ENCODE results near the gene IRF3.
"Not testable (repeated sequence)": the region's sequence is repeated elsewhere in the genome, so short reads cannot be mapped to it uniquely, and the experiment has no call there.

Gene IRF3

DNA sequence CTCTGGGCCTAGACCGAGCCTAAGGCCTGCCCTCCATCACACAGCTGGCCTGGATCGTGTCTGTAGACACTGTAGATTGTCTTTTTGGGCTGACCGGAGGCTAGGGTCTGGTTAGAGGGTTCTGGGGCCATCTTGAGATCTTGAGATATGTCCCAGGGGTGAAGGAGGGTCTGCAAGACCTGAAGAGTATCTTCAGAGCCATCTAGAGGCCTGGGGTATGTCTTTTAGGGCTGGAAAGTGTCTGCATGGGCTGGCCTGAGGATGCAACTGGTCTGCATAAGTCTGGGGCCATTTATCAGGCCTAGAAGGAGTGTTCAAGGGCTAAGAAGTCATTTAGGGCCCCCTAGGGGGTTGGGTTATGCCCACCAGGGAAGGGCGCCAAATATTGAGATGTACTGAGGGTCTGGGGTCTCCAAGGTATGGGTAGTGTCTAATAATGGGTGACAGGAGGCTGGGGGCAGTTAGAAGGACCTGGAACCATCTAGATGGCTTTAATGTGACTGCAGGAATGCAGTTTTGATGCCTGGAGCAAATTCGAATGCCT is 23.1 kb downstream of the IRF3 start:
- DNase-seq: peak; percentile 35

DNA sequence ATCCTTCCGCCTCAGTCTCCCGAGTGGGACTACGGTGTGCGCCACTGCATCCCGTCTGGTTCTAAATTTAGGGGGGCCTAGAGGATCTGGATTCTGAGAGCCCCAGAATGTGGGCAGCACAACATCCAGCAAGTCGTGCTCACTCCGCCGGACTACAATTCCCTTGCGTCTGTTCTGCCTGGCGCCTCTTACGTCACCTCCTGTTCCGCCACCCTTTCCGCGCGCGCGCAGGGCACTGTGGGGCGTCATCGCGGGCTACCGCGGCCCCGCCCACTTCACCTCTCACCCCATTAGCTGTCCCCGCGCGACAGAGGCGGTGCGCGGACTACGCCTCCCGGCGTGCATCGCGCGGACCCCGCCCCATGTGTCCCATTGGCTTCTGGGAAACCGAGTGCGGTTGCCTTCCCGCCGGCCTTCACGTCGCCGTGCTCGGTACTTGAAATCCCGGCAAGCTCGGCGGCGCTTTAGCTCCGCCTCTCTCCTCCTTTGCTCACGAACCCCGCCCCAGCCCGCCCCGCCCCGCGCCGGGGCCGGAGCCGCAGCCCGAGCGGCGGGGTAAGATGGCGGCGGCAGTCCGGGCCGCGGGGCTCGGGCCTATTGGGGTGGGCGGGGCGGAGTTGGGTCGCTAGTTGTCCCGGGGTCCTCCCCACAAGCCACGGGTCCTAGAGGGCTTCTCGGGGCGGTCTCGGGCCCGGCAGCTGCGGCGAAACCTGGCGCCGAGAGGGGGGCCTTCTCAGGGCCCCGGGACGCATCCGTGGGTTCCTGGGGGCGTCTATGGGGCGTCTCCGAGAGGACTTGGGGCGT is 23.8 kb downstream of the IRF3 start, which contains the start of gene SCAF1:
Gene SCAF1 (plus strand): TSS at position 522 of the 804 bp plus-strand sequence. CDS start 2,818 bp downstream, outside the sequence.
- peak; percentile 100 for DNase-seq

DNA sequence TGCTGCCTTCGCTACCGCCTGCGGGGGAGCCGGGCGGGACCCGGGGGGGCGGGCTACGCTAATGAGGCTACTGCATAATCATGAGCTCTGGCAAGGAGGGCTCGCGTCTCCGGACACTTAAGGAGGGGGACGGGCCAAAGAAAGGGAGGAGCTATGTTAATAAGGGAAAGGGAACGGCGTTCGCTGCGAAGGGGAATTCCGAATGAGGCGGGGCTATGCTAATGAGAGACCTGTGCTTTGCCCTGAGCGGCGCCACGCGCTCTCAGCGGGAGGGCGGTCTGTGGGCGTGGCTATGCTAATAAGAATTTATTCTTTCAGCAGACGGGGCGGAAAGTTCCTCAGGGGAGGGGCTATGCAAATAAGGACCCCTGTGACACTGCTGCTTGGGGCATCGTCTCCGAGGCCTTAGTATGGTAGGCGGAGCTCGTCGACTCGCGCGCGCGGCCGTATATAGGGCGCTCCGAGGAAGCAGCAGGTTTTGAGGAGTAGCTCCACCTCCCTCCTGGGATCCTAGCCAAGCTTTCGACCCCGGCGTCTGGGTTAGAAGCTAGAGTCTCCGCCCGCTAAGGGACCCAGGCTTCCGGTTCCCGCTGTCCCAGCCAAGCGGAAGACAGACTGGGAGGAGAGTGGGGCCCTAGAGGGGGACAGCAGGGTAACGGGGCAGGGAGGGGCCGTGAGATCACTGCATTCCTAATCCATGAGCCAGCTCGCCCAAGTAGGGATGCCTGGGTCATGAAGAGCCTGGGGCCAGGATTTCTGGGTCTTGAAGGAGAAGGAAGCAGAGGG is 25.4 kb downstream of the IRF3 start, which contains the start of gene RRAS:
Gene RRAS (minus strand): TSS at position 31 of the 786 bp plus-strand sequence. CDS start 45 bp downstream, outside the sequence.
- peak; percentile 100 for DNase-seq

DNA sequence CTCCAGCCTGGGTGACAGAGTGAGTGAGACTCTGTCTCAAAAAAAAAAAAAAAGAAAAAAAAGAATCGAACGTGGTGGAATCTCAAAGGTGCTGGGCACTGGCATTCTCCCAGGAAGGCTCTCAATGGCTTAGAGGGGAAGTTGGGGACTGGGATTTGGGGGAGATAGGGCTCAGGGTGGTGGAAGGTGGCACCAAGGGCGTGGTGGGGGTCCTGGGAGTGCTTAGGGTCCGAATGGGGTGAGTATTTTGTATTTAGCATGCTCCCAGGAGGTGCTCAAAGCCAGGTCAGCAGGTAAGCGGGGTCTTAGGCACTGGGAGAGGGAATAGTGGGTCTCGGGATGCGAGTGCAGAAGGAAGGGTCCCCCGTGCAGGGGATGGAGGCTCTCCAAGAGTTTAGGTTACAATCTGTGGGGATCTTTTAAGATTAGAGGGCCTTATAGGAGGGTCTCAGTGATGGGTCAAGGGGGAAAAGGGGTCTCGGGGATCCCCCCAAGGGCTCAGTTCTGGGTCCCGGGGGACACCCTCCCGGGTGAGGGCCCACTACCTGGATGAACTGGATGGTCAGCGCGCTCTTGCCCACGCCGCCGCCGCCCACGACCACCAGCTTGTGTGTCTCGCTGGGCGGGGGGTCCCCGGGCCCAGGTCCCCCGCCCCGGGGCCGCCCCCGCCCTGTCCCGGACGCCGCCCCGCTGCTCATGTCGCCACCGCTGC is 26.1 kb downstream of the IRF3 start:
- DNase-seq: peak; percentile 43

DNA sequence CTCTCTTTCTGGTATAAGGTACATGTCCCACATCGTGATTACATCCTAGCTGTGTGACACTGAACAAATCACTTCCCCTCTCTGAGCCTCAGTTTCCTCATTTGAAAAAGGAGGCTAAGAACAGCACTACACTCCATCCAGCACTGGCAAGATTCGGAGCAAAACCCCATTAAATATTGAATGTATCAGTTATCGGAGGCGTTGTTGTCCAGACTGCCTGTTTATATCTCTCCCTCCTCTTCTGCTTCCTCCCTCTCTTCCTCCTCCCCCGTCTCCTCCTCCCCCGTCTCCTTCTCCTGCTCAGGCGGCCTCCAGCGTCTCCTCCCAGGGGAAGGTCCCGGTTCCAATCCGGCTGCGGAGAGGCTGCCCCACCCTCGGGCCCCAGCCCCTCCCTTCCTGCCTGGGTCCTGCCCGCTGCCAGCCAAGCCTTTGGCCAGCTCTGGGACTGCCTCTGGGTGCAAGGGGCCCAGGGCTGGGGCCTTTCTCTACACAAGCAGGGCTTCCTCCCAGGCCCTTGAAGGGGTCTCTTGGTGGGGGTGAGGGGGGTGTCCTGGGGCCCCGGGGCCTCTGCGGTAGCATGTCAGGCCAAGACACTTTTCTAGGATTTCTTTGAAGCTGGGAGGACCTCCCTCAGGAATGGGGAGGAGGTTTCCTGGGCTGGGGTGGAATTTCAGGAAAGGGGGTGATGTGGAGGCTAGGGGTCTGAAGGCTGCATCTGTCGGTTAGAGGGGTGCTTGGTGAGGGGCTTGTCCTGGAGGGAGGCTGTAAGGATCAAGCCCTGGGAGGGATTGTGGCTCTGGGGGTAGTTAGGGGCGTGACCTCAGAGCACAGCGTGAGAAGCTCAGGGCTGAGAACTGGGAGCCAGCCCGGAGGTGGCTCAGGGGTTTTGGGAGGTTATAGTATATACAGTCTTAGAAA is 27.6 kb downstream of the IRF3 start:
- DNase-seq: peak; percentile 65

DNA sequence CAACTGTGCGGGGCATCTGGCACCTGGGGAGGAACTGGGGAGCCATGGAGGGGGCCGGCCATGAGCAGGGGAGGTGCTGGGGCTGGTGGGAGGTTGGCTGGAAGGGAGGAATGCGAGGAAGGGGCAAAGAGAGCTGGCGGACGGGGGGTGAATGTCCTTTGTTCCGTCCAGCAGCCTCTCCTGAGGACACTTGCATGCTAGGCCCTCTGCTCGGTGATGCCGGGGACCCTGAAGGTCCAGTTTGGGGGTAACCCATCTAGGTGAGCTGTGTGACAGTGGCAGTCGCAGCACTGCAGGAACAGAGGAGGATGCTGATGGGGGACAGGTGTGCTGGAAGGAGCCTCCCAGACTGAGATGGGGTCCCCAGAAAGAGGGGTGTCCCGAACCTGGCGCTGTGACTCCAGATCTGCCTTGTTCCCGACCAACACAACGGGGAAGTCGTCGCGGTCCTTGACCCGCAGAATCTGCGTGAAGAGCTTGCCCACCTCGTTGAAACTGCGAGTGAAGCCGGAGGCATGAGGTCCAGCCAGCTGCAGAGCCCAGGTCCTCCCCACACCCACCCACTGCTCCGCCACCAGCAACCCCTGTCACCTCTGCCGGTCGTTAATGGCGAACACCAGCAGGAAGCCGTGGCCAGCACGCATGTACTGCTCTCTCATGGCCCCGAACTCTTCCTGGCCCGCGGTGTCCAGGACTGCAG is 29.3 kb downstream of the IRF3 start:
- peak; percentile 28 for DNase-seq

DNA sequence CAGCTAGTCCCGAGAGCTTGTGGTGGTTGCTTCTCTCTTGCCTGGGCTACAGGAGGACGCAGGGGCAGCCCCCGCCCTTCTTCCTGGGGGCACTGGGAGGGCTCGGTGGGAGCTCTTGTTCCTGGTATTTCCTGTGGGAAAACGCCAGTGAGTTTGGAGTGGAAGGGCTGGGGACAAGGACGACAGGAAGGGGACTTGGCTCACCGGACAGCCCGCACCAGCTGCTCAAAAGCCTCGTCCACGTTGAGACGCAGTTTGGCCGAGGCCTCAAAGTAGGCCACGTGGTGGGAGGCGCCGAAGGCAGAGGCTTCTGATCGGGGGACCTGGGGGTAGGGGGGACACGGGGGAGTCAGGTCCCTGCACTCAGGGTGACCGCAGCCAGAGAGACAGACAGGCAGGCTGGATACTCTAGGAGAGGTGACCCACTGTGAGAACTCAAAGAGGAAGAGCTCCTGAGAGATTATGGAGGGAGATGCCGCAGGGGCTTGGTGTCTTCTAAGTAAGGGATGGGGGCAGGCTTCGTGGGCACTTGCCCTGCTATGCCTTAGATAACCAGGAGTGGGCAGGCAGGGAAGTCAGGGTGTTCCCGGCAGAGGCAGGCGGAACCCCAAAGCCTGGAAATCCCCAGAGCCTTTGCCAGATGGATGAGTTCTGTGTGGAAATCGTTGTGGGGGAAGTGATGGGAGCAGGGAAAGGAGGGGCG is 30.0 kb downstream of the IRF3 start:
- DNase-seq: peak; percentile 46

DNA sequence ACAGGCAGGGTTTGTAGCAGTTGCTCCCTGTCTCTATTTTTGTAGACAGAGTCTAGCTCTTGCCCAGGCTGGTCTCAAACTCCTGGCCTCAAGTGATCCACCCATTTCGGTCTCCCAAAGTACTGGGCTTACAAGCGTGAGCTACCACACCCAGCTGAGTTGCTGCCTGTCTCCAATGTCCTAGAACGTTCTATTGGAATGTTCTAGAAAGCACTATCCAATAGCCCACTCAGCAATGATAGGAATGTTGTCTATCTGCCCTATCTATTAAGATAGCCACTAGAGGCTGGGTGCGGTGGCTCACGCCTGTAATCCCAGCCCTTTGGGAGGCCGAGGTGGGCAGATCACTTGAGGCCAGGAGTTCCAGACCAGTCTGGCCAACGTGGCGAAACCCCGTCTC is 32.4 kb downstream of the IRF3 start:
- DNase-seq: not testable (repeated sequence)

DNA sequence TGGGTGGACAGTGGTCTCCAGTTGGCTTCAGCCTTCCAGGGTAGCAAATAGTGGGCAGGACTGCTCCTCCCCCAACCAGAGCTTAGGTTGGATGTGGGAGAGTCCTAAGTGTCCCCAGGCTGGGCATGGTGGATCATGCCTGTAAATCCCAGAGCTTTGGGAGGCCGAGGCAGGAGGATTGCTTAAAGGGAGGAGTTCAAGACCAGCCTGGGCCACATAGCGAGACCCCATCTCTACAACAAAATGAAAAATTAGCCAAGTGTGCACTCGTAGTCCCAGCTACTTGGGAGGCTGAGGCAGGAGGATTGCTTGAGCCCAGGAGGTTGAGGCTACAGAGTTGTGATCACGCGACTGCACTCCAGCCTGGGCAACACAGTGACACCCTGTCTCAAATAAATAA is 33.1 kb downstream of the IRF3 start:
- no peak for DNase-seq

DNA sequence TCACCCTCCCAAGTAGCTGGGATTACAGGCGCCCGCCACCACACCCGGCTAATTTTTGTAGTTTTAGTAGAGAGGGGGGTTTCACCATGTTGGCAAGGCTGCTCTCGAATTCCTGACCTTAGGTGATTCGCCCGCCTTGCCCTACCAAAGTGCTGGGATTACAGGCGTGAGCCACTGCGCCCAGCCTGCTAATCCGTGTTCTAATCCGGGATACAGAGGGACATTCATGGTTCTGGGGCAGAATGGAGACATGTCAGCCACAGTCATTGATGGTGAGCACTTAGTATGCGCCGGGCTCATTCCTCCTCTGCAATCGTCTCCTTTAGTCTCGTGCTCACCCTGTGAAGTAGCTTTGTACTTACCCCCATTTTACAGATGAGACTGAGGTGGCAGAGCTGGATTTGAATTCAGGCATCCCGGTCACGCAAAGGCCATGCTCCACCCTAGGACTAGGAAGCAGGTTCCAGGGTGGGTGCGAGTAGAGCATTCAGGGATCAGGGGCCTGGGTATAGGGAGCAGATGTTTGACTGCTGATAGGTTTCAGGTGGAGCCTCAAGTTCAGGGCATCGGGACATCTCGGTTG is 34.0 kb downstream of the IRF3 start:
- DNase-seq: no peak

DNA sequence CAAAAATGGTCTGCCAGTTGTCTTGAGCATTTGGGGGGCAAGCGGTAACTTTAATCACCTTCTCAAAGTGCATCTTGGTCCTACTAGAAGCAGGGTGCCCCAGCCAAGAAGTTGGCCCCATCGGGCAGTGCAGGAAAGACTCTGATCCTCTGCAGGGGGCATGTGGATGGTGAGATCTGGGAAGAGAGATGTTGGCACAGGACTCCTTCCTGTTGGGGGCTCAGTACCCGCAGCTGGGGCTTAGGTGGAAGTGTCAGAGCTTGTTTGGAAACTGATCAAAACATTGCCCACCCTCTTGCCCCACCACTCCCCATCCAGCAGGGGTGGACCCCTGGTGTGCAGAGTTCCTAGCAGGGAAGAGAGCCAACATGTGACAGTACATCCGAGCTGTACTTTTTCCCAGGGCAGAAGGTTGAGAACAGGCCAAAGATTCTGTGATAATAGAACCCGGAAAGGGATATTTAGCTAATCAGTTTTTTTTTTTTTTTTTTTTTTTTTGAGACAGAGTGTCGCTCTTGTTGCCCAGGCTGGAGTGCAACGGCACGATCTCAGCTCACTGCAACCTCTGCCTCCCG is 34.6 kb downstream of the IRF3 start:
- peak; percentile 23 for DNase-seq

DNA sequence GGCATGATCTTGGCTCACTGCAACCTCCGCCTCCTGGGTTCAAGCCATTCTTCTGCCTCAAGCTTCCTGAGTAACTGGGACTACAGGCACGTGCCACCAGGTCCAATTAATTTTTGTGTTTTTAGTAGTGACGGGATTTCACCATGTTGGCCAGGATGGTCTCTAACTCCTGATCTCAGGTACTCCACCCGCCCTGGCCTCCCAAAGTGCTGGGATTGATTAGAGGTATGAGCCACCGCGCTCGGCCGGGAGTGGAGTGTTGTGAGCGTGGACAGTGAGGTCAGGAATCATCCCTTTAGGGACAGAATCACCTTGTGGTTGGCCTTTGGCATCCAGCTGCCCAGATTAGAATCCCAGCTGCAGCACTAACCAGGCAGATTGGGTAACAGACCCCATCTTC is 36.0 kb downstream of the IRF3 start:
- no peak for DNase-seq

DNA sequence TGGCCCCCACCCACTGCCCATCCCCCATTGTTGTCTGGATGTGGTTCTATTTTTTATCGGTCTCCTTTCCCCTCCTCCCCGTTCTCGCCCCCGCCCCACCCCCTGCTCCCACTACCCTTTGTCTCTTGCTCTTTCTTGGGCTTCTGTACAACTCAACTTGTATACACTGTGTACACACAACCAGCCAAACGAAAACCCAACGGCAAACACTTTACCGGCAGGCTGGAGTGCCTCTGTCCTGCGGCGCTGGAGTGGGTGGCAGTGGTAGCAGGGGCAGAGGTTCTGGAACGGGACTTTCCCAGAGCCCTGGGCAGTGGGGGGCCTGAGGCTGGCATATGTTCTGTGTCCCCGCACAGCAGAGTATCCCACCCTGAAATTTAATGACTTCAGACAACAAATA is 39.4 kb downstream of the IRF3 start:
- no peak for DNase-seq

DNA sequence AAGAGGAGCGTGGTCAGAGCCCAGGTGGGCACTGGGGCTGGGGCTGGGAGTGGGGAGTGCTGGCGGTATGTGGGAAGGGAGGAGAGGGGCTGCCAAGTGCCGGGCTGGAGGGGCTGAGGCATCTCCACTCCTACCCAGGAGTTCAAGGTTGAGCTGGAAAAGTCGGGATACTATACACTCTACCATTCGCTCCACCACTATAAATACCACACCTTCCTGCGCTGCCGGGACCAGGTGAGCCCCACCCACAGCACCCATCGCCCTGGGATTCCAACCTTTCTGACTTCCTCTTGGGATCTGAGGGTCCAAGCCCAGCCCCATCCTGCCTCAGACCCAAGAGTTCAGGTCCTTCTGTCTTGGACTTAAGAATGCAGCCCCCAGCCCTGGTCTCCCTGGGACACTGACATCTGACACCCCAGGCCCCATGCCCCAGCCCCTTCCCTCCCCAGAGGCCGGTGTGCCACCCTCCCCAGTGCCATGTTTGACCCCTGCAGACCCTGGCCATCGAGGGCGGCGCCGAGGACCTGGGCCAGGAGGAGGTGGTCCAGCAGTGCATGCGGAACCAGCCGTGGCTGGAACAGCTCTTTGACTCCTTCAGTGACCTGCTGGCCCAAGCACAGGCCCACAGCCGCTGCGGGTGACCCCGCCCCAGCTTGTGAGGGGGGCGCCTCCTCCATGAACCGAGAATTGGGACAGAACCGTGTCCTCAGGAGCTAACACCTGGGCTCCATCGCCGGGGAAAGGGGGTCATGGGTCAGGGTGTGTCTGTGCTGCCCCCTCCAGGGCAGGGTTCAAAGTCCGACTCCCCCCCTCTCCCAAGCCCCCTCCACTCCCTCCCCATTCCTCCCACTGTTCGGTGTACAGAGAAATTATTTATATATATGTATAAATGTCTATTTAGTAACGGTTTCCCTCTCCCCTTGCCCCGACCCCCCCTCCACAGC is 40.4 kb downstream of the IRF3 start:
- no peak for DNase-seq

DNA sequence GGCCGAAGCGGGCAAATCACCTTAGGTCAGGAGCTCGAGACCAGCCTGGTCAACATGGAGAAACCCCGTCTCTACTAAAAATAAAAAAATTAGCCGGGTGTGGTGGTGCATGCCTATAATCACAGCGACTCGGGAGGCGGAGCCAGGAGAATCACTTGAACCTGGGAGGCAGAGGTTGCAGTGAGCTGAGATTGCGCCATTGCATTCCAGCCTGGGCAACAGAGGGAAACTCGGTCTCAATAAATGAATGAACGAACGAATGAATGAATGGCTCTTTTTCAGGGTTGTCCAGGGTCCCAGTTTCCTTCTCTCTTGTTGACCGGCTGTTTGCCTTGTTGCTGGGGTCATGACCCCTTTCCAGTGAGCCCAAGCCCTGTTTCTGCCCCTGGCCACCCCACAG is 47.8 kb downstream of the IRF3 start:
- not testable (repeated sequence) for DNase-seq

DNA sequence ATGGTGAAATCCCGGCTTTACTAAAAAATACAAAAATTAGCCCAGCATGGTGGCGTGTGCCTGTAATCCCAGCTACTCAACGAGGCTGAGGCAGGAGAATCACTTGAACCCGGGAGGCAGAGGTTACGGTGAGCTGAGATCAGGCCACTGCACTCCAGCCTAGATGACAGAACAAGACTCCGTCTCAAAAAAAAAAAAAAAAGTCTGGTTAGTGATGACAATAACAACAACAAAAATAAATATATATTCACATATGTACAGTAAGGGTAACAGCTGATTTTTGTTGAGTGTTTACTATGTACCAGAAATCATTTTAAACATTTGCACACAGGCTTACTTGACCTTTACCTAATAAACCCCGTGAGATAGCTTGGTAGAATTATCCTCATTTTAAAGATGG is 48.7 kb downstream of the IRF3 start:
- no peak for DNase-seq

DNA sequence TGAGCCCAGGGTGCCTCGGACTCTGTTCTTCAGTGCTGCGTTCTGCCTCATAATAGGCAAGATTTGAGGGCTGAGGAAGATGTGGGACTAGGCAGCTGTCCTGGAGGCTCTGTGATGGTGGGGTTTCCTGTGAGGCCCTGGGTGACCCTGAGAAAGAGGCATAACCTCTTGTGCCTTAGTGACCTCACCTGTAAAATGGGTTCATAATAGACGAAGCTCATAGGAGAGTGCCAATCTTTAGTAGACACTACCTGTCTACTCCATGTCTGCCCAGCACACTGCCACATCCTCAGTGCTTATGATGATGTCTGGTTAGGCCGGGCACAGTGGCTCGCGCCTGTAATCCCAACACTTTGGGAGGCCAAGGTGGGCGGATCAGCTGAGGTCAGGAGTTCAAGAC is 49.1 kb downstream of the IRF3 start:
- DNase-seq: no peak

DNA sequence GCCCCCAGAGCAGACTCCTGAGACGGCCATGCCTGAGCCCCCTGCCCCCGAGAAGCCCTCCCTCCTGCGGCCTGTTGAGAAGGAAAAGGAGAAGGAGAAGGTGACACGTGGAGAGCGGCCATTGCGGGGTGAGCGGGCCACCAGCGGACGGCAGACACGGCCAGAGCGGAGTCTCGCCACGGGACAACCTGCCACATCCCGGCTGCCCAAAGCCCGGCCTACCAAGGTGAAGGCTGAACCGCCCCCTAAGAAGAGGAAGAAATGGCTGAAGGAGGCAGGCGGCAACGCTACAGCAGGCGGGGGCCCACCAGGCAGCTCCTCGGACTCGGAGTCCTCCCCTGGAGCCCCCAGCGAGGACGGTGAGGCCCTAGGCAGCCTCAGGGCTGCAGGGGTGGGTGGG is 49.8 kb downstream of the IRF3 start:
- DNase-seq: no peak
